Epithelial cell of proximal tubule (primary cell): ENCODE results near the gene ARHGAP26. TPM values are rescaled to one million over a fixed set of nuclear protein-coding genes. Genes with fewer than 3 reads are reported as not detected.
"Not testable (repeated sequence)": the region's sequence is repeated elsewhere in the genome, so short reads cannot be mapped to it uniquely, and the experiment has no call there.

ENCODE experiments used
- DNase-seq: peaks from one replicate; pipeline ENCODE4 v3.0.0-alpha.2; 2011; ENCODE audit warnings: low read depth
- H3K4me3 ChIP-seq: 2 replicates; pipeline ENCODE4 v1.5.1; 2011; ENCODE audit warnings: low read depth, mild to moderate bottlenecking, low read length
- total RNA-seq: library from RNA; depleted of rRNA; stranded (reverse); fragments of >200 nt; gene quantifications from 2 replicates; pipeline ENCODE4 v1.2.3, GENCODE V29; 2015
- TF ChIP-seq, protein P1 (sequence below): conservative IDR thresholded peaks from 2 replicates; pipeline ENCODE4 v1.5.1; 2012; ENCODE audit warnings: low read depth, mild to moderate bottlenecking, low read length

ARHGAP26 gene
- total RNA-seq, 1 donor from 2014 or later = 7.0 TPM

DNA sequence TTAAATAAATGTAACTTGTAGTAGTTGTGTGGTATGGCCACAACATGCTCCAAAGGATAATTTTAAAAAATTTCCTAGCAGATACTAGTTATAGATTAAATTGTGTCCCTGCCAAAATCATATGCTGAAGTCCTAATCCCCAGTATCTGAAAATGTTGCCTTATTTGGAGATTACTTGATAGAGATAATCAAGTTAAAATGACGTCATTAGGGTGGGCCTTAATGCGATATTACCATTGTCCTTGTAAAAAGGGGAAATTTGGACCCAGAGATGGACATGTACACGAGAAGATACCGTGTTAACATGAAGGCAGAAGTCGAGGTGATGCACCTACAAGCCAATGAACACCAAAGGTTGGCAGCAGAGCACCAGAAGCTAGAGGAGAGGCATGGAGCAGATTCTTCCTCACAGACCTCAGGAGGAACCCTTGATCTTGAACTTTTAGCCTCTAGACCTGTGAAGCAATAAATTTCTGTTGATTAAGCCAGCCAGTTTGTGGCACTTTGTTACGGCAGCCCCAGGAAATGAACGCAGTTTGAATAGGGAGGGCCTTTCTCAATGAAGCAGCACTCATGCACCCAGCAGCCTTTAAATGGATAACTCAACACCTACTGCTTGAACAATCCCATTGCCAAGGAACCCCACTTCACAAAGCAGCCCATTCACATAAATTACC lies 148.9 kb downstream of the ARHGAP26 start:
- DNase-seq = no peak
- TF ChIP-seq, protein P1, sequence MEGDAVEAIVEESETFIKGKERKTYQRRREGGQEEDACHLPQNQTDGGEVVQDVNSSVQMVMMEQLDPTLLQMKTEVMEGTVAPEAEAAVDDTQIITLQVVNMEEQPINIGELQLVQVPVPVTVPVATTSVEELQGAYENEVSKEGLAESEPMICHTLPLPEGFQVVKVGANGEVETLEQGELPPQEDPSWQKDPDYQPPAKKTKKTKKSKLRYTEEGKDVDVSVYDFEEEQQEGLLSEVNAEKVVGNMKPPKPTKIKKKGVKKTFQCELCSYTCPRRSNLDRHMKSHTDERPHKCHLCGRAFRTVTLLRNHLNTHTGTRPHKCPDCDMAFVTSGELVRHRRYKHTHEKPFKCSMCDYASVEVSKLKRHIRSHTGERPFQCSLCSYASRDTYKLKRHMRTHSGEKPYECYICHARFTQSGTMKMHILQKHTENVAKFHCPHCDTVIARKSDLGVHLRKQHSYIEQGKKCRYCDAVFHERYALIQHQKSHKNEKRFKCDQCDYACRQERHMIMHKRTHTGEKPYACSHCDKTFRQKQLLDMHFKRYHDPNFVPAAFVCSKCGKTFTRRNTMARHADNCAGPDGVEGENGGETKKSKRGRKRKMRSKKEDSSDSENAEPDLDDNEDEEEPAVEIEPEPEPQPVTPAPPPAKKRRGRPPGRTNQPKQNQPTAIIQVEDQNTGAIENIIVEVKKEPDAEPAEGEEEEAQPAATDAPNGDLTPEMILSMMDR = no peak
- H3K4me3 ChIP-seq = no peak overlapping the region

DNA sequence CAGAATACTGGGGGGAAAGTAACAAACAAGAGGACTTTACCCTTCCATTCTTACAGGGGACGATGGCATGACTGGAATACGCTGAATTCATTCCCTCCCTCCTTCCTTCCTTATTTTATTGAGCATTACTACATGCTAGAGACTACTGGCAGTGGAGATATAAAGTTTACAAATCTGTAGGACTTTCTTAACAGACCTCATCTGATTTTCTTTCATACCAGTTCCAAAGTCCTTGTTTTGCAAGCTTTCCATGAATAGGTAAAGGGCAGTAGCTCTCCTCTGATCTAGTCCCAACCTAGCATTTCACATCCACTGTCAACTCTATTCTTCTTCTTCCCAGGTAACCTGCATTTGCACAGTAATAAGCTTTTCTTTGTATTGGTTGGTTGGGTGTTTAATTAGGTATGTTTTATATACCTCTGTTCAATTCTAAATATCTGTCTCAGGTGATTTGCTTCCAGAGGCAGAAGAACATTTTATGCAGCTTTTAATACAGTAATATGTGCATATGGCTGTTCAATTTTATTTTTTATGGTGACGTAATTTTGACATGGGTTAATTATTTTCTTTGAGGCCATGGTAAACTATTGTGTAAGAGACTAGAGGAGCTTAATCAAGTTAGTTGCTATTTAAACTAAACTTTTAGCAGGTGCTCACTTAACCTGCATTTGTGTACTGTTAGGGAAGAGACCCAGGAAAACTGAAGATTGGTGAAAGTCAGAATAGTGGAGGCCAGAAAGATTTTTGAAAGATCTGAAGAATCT lies 150.9 kb downstream of the ARHGAP26 start:
- TF ChIP-seq, protein P1 = no peak
- no peak for DNase-seq

DNA sequence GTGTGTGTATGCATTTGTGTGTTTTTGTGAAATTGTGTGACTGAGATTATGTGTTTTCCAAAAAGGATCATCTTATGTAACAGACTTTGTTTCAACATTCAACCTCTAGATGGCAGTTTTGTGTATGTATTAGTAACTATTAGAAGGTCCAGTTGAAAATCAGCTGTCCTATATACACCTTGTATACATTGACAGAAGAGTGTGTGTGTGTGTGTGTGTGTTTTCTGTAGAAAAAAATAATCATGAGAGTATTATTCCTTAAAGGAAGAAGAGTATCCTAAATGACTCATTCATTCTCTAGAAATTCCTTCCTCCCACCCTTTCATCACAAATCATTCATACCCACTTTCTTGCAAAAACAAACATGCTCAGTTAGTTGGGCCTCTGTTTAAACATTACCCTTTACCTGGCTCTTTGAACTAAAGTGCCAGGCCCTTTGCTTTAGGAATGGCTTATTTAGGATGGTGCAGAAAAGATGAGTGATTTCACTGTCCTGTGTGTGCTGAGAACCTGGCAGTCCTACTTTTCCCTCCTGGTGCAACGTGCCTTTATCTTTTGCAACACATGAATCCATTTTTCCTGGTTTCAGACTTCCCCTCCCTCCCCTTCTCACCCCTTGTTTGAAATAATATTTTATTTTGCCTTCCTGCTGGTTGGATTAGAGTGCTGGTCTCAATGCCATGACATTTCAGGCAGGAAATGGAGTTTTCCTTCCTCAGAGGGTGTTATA lies 152.2 kb downstream of the ARHGAP26 start:
- no peak for DNase-seq
- TF ChIP-seq, protein P1 = peak; percentile 45
- H3K4me3 ChIP-seq = no peak overlapping the region

More for the DNA sequence above, 150.9 kb downstream of the ARHGAP26 start:
- H3K4me3 ChIP-seq = no peak overlapping the region

DNA sequence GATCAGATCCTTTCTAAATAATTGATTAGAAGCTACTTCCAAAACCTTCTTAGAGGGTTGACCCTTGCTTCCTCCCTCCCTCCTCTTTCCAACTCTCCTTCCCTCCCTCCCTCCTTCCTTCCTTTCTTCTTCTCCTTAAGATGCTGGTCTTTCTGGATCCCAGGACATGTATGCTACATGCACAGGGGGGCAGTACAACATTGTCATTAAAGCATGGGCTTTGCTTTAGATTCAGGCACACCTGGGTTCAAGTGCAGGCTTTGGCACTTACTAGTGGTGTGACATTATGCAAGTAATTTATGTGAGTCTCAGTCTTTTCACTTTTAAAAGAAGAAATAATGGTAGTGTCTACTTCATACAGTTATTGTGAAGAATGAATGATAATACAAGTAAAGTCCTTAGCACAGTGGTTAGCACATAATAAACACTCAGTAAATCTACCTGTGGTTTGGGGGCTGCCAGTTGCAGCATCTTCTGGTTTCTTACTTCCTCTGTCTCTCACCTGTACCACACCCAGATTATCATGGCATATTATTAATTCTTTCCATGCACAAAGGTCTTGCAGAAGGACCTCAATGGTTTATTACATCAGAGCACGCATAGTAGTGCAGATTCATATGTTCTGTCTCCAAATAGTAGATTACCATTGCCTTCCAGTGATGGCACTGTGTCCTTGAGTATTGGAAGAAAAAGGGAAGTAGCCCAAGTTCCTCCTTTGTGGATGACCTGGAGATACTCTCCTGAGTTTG lies 154.1 kb downstream of the ARHGAP26 start:
- TF ChIP-seq, protein P1 = peak; percentile 32
- no peak for DNase-seq

DNA sequence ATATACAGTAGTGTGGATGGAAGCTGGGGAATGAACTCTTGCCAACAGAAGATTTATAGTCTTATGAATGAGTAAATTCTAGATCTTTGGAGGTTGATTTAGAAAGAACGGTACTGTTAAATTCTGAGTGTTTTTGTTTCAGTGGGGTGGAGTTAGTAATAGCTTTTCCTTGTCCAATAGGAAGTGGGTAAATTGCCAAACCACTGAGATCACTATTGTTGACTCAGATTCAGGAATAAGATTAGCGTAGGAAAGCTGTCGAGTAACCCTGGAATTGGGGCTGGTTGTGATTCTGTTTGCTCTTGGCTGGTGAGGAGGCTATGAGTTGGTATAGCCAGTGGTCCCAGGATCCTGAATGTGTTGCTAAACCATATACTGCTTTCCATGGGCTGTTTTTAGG lies 155.6 kb downstream of the ARHGAP26 start:
- no peak overlapping the region for H3K4me3 ChIP-seq
- TF ChIP-seq, protein P1 = no peak
- no peak for DNase-seq

More for the DNA sequence above, 154.1 kb downstream of the ARHGAP26 start:
- H3K4me3 ChIP-seq = no peak overlapping the region

DNA sequence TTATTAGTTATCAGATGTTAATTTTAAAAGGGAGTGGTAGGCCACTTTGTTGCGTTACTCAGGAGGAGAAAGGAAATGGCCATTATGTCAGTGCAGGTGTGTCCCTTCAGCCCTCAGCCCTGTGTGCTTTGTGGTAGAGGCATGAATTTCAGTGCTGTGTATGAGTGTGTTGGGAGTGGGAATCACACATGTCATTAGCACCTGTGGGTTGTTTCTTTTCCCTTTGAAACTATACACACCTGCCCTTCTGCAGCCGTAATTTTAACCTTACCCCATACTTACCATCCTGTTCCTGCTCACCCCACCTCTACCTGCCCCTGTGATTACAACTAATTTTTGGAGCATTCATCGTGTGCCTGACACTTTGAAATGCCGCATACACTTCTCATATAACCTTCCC lies 156.4 kb downstream of the ARHGAP26 start:
- no peak overlapping the region for H3K4me3 ChIP-seq
- DNase-seq = no peak
- TF ChIP-seq, protein P1 = no peak

DNA sequence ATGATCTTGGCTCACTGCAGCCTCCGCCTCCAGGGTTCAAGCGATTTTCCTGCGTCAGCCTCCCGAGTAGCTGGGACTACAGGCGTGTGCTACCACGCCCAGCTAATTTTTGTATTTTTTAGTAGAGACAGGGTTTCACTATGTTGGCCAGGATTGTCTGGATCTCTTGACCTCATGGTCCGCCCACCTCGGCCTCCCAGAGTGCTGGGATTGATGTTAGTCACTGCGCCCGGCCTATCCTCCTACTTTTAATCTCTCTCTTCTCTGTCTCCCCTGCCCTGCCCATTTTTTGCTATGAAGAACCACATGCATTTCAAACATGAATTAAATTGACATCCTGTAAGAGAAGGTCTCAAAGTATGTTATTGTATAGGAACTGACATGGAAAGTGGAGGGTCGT lies 158.8 kb downstream of the ARHGAP26 start:
- DNase-seq, H3K4me3 ChIP-seq: not testable (repeated sequence)
